Astrocyte (in vitro differentiated cells and primary cell): Measurements from ENCODE around the gene SLC39A3. TPM values are rescaled to one million over a fixed set of nuclear protein-coding genes. Genes with fewer than 3 reads are reported as not detected.

Source experiments
- DNase-seq: peaks from one replicate; pipeline ENCODE4 v3.0.0-alpha.2; 2010; ENCODE audit warnings: low read depth
- FAIRE-seq: peaks from 2 replicates; lab custom pipeline; 2011; peaks lifted over from hg19 to GRCh38; lab: Jason Lieb, UNC
- H2AFZ ChIP-seq: 2 replicates; pipeline ENCODE4 v1.6.0; 2012; ENCODE audit warnings: low read depth, low read length, inconsistent platforms
- H3K27ac ChIP-seq: 2 replicates; pipeline ENCODE4 v1.5.1; 2011; ENCODE audit warnings: low read depth, low read length, inconsistent platforms
- H3K27me3 ChIP-seq: 2 replicates; pipeline ENCODE4 v1.6.0; 2011; ENCODE audit warnings: low read length, inconsistent platforms; ENCODE audit not compliant: insufficient read depth
- H3K36me3 ChIP-seq: 2 replicates; pipeline ENCODE4 v1.5.1; 2011; ENCODE audit warnings: low read length, inconsistent platforms; ENCODE audit not compliant: insufficient read depth
- H3K4me1 ChIP-seq: 2 replicates; pipeline ENCODE4 v1.5.1; 2011; ENCODE audit warnings: low read length, inconsistent platforms; ENCODE audit not compliant: insufficient read depth
- H3K4me2 ChIP-seq: 2 replicates; pipeline ENCODE4 v1.6.0; 2012; ENCODE audit warnings: low read length, inconsistent platforms
- H3K4me3 ChIP-seq: 2 replicates; pipeline ENCODE4 v1.5.1; 2011; ENCODE audit warnings: low read depth, mild to moderate bottlenecking, low read length, inconsistent platforms; ENCODE audit not compliant: insufficient read depth
- H3K79me2 ChIP-seq: 2 replicates; pipeline ENCODE4 v1.6.0; 2012; ENCODE audit warnings: mild to moderate bottlenecking, low read length, inconsistent platforms; ENCODE audit not compliant: insufficient read depth
- H3K9ac ChIP-seq: 2 replicates; pipeline ENCODE4 v1.6.0; 2012; ENCODE audit warnings: mild to moderate bottlenecking, low read length, inconsistent platforms
- H3K9me3 ChIP-seq: 2 replicates; pipeline ENCODE4 v1.5.1; 2012; ENCODE audit warnings: low read depth, mild to moderate bottlenecking, low read length, inconsistent platforms; ENCODE audit not compliant: insufficient read depth
- H4K20me1 ChIP-seq: 2 replicates; pipeline ENCODE4 v1.6.0; 2012; ENCODE audit warnings: low read length, inconsistent platforms; ENCODE audit not compliant: insufficient read depth
- H3K27ac Mint-ChIP-seq: one replicate; pipeline ENCODE4 v1.8.0; 2021; ENCODE audit warnings: mild to moderate bottlenecking, mixed read lengths; ENCODE audit not compliant: unreplicated experiment
- H3K27me3 Mint-ChIP-seq: one replicate; pipeline ENCODE4 v1.8.0; 2021; ENCODE audit warnings: low read depth, mixed read lengths; ENCODE audit not compliant: unreplicated experiment
- H3K36me3 Mint-ChIP-seq: one replicate; pipeline ENCODE4 v1.8.0; 2021; ENCODE audit warnings: low read depth, mixed read lengths; ENCODE audit not compliant: unreplicated experiment
- H3K4me1 Mint-ChIP-seq: one replicate; pipeline ENCODE4 v1.8.0; 2021; ENCODE audit warnings: low read depth, mixed read lengths; ENCODE audit not compliant: unreplicated experiment
- H3K4me3 Mint-ChIP-seq: one replicate; pipeline ENCODE4 v1.8.0; 2021; ENCODE audit warnings: mild to moderate bottlenecking, moderate library complexity, mixed read lengths; ENCODE audit not compliant: unreplicated experiment
- H3K9me3 Mint-ChIP-seq: one replicate; pipeline ENCODE4 v1.8.0; 2021; ENCODE audit warnings: mild to moderate bottlenecking, mixed read lengths; ENCODE audit not compliant: unreplicated experiment
- CTCF ChIP-seq: IDR thresholded peaks from 2 replicates; pipeline ENCODE4 v1.5.1; 2011; ENCODE audit warnings: low read depth, mild to moderate bottlenecking, inconsistent platforms, low read length, moderate library complexity; ENCODE audit not compliant: insufficient read depth
- EZH2 ChIP-seq: IDR thresholded peaks from 2 replicates; pipeline ENCODE4 v1.6.1; 2012; ENCODE audit warnings: mild to moderate bottlenecking, low read length, inconsistent platforms; ENCODE audit not compliant: insufficient read depth
- total RNA-seq: library from RNA; stranded (reverse); gene quantifications from 2 replicates; pipeline ENCODE4 v1.2.1, GENCODE V29; 2021

Gene SLC39A3
- total RNA-seq, 1 donor from 2014 or later, result 30.0 TPM

DNA sequence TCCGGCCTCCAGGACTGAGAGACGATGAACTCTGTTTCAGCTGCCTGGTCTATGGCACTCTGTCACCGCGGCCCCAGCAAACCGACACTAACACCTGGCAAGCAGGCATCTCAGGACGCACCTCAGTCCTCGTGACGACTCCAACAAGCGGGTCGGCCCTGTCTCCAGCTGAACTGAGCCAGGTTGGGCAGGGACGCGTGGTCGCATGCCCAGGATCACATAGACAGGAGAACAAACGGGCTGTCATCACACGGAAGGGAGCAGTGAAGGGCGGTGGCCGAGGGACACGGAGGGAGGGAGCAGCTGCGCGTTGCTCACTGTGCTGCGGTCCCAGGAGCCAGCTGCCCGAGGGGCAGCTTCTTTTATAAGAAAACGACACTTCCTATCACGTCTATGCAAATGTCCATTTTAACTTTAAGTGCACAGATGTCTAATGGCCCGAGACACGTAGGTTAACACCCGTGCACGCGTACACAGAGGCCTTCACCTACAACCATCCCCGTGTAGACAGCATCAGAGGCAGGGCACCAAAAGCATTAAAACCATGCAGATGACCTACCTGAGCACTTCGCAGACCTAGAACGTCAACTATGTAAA lies 34.4 kb upstream of the SLC39A3 start:
- H3K9ac ChIP-seq, result no peak overlapping the region
- no peak for TF ChIP-seq CTCF
- TF ChIP-seq EZH2, result no peak
- FAIRE-seq (no peak), DNase-seq (no peak)
- no peak overlapping the region for H3K27ac ChIP-seq
- peak overlapping the region; percentile 66 for H3K27ac Mint-ChIP-seq
- H3K9me3 Mint-ChIP-seq, result no peaks in the 10 kb centered on the region
- peaks cover 86% of the 10 kb centered on the region for H4K20me1 ChIP-seq
- H3K36me3 Mint-ChIP-seq, result peaks cover 7% of the 10 kb centered on the region
- no peak overlapping the region for H3K4me3 ChIP-seq
- H3K4me1 ChIP-seq, result peaks cover 6% of the 10 kb centered on the region
- H3K4me1 Mint-ChIP-seq, result peaks cover 19% of the 10 kb centered on the region
- H3K4me3 Mint-ChIP-seq, result peak overlapping the region; percentile 66
- peaks cover 92% of the 10 kb centered on the region for H3K79me2 ChIP-seq
- H3K36me3 ChIP-seq, result peaks cover 3% of the 10 kb centered on the region
- H3K9me3 ChIP-seq, result no peaks in the 10 kb centered on the region
- no peak overlapping the region for H2AFZ ChIP-seq
- no peak overlapping the region for H3K4me2 ChIP-seq
- H3K27me3 ChIP-seq, result no peaks in the 10 kb centered on the region
- H3K27me3 Mint-ChIP-seq, result no peaks in the 10 kb centered on the region

- no peak overlapping the region for H3K27ac ChIP-seq
- H4K20me1 ChIP-seq, result peaks cover 84% of the 10 kb centered on the region
Measured at GRCh38 chr19:2771786-2772674, 32.2 kb upstream of the SLC39A3 start.

More at GRCh38 chr19:2771786-2772674, 32.2 kb upstream of the SLC39A3 start:
- Histone ChIP-seq H3K4me3 (no peak overlapping the region), H3K9ac (no peak overlapping the region), H3K36me3 (no peaks in the 10 kb centered on the region), H2AFZ (no peak overlapping the region), H3K9me3 (no peaks in the 10 kb centered on the region), H3K27me3 (no peaks in the 10 kb centered on the region), H3K4me1 (peaks cover 6% of the 10 kb centered on the region), H3K4me2 (no peak overlapping the region), H3K79me2 (peaks cover 85% of the 10 kb centered on the region)
- Mint-ChIP-seq H3K27ac (no peak overlapping the region), H3K4me1 (peaks cover 16% of the 10 kb centered on the region), H3K9me3 (no peaks in the 10 kb centered on the region), H3K36me3 (peaks cover 7% of the 10 kb centered on the region), H3K27me3 (no peaks in the 10 kb centered on the region), H3K4me3 (no peak overlapping the region)
- no peak for DNase-seq
- FAIRE-seq, result no peak
- TF ChIP-seq CTCF, result no peak
- no peak for TF ChIP-seq EZH2
